Omental fat pad (tissue), 4 donors: ENCODE measurements around the gene POLR2M. TPM values are rescaled to one million over a fixed set of nuclear protein-coding genes. Genes with fewer than 3 reads are reported as not detected.

Experiments used
- ATAC-seq: fragments of 150-250 bp; one replicate; pipeline ENCODE4 v1.9.1; 2016; ENCODE audit warnings: mild to moderate bottlenecking, moderate library complexity; ENCODE audit not compliant: low FRiP score
- DNase-seq: peaks from one replicate; pipeline ENCODE4 v3.0.0-alpha.2; 2019; ENCODE audit warnings: low spot score
- CTCF ChIP-seq, 3 donors: fragments of 450-650 bp; IDR thresholded peaks; one replicate each; pipeline ENCODE4 v1.5.1; 2016 to 2017; ENCODE audit warnings: antibody characterized with exemption in 3 of 3, mild to moderate bottlenecking in 3 of 3, moderate library complexity in 2 of 3
- total RNA-seq, 4 donors: library from RNA; depleted of rRNA; stranded (reverse); fragments of >200 nt; gene quantifications; one replicate each; pipeline ENCODE4 v1.1.0, GENCODE V29; 2016

Gene POLR2M
- total RNA-seq, 4 donors from 2014 or later, result 60.4 to 186 (median 90.5) TPM

- ATAC-seq, result peak; percentile 32
These were observed 16.1 kb upstream of the POLR2M start for GRCh38 chr15:57690341-57690966.

GRCh38 chr15:57691082-57691481 is 15.4 kb upstream of the POLR2M start:
- ATAC-seq (no peak), DNase-seq (no peak)
- no peak for TF ChIP-seq CTCF (IDR thresholded peaks at IDR 0.05)

More at GRCh38 chr15:57690341-57690966, 16.1 kb upstream of the POLR2M start:
- no peak for TF ChIP-seq CTCF (IDR thresholded peaks at IDR 0.05)
- no peak for DNase-seq

GRCh38 chr15:57692709-57693108 is 13.8 kb upstream of the POLR2M start:
- no peak for DNase-seq
- no peak for TF ChIP-seq CTCF (IDR thresholded peaks at IDR 0.05)
- ATAC-seq, result no peak

GRCh38 chr15:57694279-57694678 is 12.2 kb upstream of the POLR2M start:
- no peak for DNase-seq
- ATAC-seq, result no peak
- TF ChIP-seq CTCF (IDR thresholded peaks at IDR 0.05), result no peak

- DNase-seq (no peak), ATAC-seq (no peak)
- no peak for TF ChIP-seq CTCF (IDR thresholded peaks at IDR 0.05)
These were observed 10.4 kb upstream of the POLR2M start for GRCh38 chr15:57696146-57696545.

- ATAC-seq (no peak), DNase-seq (no peak)
- no peak for TF ChIP-seq CTCF (IDR thresholded peaks at IDR 0.05)
These were observed 8.9 kb upstream of the POLR2M start for GRCh38 chr15:57697588-57697987.

GRCh38 chr15:57698243-57698642 is 8.3 kb upstream of the POLR2M start:
- no peak for TF ChIP-seq CTCF (IDR thresholded peaks at IDR 0.05)
- ATAC-seq (no peak), DNase-seq (no peak)
